HG03520 (cell line): ENCODE results near the gene KRTAP19-4.
"Not testable (repeated sequence)": the region's sequence is repeated elsewhere in the genome, so short reads cannot be mapped to it uniquely, and the experiment has no call there.

Source experiments
- ATAC-seq: cut with Tn5 transposase; IDR thresholded peaks from one replicate; pipeline ENCODE4 v1.9.1; 2021; ENCODE audit warnings: mild to moderate bottlenecking, moderate library complexity; ENCODE audit not compliant: unreplicated experiment

Gene KRTAP19-4, protein sequence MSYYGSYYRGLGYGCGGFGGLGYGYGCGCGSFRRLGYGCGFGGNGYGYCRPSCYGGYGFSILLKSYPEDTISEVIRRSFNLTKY

DNA sequence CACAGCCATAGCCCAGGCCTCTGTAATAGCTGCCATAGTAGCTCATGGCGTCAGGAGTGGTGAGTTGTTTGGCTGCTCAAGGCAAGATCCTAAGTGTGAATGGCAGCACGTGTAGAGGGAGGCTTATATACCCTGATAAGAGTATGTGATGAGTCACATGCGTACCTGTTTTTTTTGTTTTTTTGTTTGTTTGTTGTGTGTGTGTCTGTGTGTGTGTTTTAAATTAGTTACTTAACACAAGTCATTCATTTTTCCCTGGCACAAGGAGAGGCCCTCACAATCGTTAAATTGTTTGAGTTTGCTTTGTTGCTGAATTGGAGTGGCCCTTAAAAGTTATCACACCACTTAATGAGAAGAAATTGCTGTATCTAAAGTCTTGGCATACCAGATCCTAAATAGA is at the start of gene KRTAP19-4:
TSS of gene KRTAP19-4 (minus strand) at position 101 of the 400 bp plus-strand sequence. CDS start at position 46, 55 bp downstream.
- no peak for ATAC-seq

DNA sequence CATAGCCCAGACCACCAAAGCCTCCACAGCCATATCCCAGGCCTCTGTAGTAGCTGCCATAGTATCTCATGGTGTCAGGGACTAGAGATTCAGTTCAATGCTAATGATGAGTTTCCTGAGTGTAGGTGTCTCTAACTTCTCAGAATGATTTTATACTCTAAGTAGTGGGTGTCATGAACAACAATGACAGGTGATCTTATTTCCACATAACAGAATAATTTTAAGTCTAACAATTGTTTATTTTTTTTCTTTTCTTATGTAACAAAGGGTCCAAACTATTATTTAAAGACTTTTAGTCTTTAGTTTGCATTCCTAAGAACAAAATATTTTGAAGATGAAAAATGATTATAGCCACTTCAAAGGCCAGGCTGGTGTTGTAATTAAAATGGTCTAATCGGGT is 44.8 kb upstream of the KRTAP19-4 start, which contains the start of gene KRTAP19-6:
TSS of gene KRTAP19-6 (minus strand) at position 101 of the 400 bp plus-strand sequence. CDS start at position 70, 31 bp downstream.
- ATAC-seq: no peak

DNA sequence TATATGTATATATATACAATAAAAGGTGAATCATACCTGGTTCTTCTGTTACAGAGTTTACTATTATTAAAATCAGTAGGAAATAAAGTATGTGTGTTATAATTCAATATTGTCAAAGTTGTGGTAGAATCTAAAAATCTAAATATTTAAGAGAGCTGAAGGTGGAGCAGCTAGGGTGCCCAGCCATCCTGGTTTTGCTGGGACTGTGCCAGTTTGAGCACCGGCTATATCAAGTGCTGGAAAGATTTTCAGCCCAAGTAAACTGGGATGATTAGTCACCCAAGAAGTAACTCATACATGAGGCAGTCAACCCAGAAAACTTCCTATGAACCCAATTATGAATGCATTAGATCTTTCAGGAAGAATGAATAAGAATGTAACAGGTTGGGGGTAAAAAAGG is 21.9 kb upstream of the KRTAP19-4 start:
- no peak for ATAC-seq

DNA sequence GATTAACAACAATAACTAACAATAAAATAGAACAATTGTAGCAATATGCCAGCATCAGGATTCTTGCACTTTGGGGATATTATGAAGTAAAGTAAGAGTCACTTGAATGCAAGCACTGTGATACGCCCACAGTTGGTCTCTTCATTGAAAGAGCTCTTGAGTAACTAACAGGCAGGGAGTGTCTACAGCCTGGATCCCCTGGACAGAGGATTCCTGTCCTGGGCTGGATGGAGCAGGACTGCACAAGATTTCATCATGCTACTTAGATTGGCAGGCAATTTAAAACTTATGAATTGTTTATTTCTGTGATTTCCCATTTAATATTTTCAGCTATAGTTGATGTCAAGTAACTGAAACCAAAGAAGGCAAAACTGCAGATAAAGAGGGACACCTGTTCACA is 18.7 kb upstream of the KRTAP19-4 start:
- no peak for ATAC-seq

DNA sequence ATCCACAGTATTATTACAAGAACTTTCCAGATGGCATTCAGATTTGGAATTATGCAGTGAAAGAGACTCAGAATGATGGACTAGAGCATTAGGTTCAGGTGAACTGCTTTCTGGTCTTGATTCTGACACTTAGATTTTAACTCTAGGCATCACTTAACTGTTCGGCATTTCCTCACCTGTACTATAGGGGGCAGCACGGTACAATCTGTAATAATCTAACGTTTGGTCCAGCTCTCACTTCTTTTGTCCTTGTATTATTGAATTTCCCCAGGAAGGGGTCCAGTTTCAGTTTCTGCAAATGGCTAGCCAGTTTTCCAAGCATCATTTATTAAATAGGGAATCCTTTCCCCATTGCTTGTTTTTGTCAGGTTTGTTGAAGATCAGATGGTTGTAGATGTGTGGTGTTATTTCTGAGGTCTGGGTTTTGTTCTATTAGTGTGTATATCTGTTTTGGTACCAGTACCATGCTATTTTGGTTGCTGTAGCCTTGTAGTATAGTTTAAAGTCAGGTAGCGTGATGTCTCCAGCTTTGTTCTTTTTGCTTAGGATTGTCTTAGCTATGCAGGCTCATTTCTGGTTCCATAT is 8.7 kb upstream of the KRTAP19-4 start:
- not testable (repeated sequence) for ATAC-seq

DNA sequence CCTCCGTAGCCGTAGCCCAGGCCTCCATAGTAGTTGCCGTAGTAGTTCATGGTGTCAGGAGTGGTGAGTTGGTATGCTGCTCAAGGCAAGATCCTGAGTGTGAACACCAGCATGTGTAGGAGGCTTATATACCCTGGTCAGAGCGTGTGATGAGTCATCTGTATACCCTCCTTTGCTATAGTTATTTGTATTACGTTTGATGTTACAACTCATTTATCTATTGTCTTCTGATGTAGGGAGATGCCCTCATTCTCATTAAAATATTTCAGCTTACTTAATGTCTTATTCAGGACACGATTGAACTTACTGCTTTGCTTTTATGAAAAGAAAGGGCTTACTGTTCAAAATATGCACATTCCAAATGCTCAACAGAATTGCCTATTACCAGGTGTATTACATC is 5.1 kb upstream of the KRTAP19-4 start, which contains the start of gene KRTAP19-5:
TSS of gene KRTAP19-5 (minus strand) at position 101 of the 400 bp plus-strand sequence. CDS start at position 50, 51 bp downstream.
- no peak for ATAC-seq

DNA sequence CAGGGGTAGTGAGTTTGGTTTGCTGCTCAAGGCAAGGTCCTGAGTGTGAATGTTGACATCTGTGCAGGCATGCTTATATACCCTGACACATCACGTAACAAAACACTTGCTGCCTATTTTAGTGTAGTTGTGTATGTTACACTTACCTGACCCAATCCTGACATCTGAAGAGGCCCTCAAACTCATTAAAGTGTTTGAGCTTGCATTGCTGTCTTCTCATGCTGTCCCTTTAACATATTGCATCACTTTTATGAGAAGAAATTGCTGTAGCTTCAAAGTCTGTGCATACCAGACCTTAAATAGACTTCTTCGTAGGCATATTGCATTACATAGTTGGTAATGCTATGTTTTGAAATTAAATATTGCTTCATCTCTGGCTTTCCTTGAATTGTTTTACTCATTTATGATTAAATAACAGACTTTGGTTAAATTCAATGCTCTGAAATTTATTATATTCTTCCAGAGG is 5.0 kb downstream of the KRTAP19-4 start, which contains the start of gene KRTAP19-3:
TSS of gene KRTAP19-3 (minus strand) at position 51 of the 466 bp plus-strand sequence. CDS start 56 bp downstream, outside the sequence.
- ATAC-seq: no peak

DNA sequence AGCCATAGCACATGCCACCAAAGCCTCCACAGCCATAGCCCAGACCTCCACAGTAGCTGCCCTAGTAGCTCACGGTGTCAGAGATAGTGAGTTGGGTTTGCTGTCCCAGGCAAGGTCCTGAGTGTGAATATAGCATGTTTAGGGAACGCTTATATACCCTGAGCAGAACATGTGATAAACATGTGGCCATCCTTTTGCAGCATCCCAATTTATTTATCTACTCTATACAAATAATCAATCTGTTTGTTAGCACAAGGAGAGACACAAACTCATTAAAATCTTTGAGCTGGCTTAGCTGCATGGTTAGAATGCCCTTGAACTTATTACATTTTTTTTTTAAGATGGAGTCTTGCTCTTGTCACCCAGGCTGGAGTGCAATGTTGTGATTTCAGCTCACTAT is 9.6 kb downstream of the KRTAP19-4 start, which contains the start of gene KRTAP19-2:
TSS of gene KRTAP19-2 (minus strand) at position 101 of the 400 bp plus-strand sequence. CDS start at position 13, 88 bp downstream.
- no peak for ATAC-seq

DNA sequence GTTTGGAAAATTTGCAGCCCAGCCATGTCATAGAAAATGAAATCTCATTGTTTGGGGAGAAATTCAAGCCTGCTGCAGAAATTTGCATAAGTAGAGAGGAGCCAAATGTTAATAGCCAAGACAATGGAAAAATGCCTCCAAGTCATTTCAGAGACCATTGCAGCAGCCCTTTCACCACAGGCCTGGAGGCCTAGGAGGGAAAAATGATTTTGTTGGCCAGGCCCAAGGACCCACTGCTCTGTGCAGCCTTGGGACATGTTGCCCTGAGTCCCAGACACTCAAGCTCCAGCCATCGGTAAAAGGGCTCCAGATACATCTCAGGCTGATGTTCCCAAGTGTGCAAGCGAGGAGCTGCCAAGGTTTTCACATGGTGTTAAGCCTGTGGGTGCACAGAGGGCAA is 10.8 kb downstream of the KRTAP19-4 start:
- no peak for ATAC-seq

DNA sequence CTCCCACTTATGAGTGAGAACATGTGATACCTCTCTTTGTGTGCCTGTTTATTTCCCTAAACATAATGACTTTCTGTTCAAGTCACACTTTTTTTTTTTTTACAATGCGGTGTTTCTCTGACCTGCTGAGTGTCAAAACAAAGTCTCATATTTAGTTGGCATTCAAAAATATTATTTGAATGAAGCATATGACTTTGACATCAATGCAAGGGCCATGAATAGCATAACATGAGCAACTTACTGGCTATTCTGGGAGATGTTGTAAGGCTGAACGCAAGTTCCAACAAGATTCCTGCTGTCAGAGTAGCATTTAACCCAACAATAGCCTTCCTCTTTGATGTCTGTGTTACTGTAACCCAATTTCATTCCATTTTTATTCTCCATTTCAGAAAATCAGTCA is 14.8 kb downstream of the KRTAP19-4 start:
- ATAC-seq: no peak

DNA sequence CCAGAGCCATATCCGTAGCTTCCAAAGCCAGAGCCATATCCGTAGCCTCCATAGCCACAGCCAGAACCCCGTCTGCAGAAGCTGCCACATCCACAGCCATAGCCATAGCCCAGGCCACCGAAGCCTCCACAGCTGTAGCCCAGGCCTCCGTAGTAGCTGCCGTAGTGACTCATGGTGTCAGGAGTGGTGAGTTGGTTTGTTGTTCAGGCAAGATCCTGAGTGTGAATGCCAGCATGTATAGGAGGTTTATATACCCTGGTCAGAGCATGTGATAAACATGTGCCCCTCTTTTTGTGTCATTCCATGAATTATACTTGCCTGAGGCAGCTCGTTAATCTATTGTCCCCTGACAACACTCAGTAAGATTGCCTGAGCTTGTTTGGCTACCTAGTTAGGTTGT is 16.8 kb downstream of the KRTAP19-4 start, which contains the start of gene KRTAP19-1:
TSS of gene KRTAP19-1 (minus strand) at position 223 of the 400 bp plus-strand sequence. CDS start at position 173, 50 bp downstream.
- ATAC-seq: no peak

DNA sequence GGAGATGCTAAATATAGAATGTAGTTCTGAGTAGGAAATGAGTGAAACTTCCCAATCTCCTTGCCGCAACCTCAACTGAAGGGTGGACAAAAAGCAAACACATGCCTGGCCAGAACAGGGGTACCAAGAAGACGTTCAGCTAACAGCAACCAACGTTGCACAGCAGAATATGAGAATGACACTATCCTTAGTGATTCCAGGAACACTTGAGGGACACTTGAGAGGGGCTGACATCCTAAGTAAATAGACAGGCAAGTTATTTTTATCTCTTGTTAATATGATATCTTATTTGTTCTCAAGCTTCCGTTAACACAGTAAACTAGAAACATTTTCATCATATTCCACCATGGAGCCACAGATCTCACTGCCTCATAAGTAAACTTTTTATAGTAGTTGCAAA is 17.7 kb downstream of the KRTAP19-4 start:
- ATAC-seq: no peak

DNA sequence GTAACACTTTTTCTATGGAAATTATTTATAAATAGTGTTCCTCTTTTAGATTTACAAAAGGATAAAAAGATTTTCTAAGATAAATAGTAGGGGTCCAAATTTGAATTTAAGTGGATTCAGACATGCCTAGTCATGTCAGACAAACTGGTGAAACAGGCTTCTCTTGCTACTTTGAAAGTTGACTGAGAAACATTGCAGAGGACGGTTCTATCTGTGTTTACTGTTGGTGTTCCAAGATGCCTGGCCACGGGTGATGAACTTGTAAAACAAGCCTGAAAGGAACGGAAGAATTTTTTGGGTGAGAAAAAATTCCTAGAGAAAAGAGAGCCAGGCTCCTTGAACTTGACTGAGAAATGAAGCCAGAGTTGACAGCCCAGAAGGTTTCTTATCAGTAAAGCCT is 19.0 kb downstream of the KRTAP19-4 start:
- ATAC-seq: no peak

DNA sequence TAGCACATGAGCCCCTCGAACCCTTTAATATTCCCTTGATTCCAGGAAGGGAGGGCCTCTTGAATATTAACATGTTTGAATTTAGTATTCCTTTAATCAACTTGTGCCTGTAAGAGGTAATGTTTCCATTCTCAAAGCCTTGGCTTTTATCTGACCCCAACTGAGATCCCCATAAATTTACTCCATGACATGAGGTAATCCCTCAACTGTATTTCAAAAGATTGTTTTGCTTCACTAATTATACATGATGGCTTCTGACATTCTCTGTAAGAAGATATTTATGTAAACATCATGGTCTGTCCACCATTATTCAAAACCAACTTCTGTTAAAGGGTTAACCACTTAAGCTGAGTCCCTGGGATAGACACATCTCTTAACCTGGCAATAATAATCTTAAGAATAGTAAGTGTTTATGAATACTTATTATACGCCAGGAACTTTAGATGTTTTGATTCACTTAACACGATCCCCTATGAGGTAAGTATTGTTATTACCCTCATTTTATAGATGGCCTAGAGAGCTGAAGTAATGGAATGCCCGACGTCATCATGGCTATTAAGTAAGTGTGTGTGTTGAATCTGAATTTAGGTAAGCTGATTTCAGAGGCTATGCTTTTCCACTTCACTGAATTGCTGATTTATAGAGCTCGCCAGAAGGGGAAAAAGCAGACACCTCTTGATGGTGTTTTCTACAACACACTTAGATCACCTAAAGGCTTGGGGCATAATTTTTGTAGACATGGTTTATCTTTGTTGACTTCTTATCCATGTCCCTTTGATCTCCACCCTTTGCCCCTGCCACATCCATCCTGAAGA is 27.9 kb downstream of the KRTAP19-4 start:
- no peak for ATAC-seq

DNA sequence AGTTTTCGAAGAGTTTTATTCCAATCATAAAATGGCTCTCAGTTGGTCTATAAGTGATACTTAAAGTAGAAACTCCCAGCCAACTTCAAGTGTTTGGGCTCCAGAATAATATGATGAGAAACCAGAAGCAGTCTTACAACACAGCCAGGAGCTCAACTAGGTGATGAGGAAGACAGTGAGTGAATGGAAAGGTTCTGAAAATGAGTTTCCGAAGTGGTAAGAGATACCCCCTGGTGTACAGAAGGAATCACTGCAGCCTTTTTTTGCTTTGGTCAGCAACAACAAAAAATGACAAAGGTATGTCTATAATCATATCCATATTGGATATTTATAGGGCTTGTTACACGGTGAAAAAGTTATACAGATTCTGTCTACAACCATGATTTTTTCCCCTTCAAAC is 33.3 kb downstream of the KRTAP19-4 start:
- ATAC-seq: no peak

DNA sequence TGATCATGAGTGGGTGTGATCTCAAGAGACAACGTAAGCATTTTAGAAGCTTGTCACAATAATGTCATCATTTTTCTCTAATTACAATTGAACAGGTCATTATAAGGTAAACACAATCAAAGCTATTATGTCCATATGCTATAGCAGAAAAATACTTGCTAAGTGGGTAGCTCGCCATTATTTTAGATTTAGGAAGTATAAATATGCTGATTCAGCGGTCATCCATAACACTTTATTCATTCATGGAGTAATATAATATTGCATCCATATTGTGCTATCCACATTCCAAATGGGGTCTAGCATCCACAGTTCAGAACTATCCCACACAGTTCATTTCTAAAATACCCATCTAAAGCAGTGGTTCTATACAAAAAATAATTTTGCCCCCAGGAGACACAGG is 48.5 kb downstream of the KRTAP19-4 start:
- no peak for ATAC-seq

DNA sequence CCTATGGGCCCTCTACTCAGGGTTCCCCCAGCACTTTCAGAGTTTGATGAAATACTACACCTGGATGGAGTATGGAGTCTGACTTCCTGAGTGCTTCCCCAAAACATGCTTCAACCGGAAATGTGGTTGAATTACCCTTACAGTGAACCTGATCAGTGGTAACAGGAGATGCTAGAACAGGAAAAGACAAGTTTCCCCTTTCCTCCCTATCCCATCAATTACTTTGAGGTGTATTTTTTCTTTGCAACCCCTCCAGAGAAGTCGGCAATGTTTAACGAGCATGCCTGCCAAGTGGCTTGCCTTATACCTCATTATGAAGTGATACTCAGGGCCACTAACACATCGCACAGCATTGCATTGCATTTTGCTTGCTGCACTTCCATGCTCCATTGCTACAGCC is 49.9 kb downstream of the KRTAP19-4 start:
- ATAC-seq: no peak
